IPS-NIHi7 (cell line): ENCODE data around the gene TMEM18.

ENCODE experiments used
- DNase-seq: peaks from one replicate; pipeline ENCODE4 v3.0.0; 2012; ENCODE audit warnings: mixed read lengths; ENCODE audit errors: extremely low spot score

TMEM18 gene

GRCh38 chr2:634636-635388 is 42.4 kb downstream of the TMEM18 start:
- no peak for DNase-seq

- no peak for DNase-seq
Measured at GRCh38 chr2:634041-634440, 43.2 kb downstream of the TMEM18 start.

GRCh38 chr2:633371-633770 is 43.8 kb downstream of the TMEM18 start:
- DNase-seq, result no peak

GRCh38 chr2:632471-632870 is 44.7 kb downstream of the TMEM18 start:
- DNase-seq, result no peak

- DNase-seq, result no peak
Measured at GRCh38 chr2:631741-632140, 45.5 kb downstream of the TMEM18 start.

GRCh38 chr2:630451-631320 is 46.5 kb downstream of the TMEM18 start:
- DNase-seq, result no peak

GRCh38 chr2:629961-630360 is 47.2 kb downstream of the TMEM18 start:
- no peak for DNase-seq

GRCh38 chr2:628651-629050 is 48.6 kb downstream of the TMEM18 start:
- no peak for DNase-seq

GRCh38 chr2:627926-628560 is 49.2 kb downstream of the TMEM18 start:
- DNase-seq, result no peak

- no peak for DNase-seq
Measured at GRCh38 chr2:627340-627709, 49.9 kb downstream of the TMEM18 start.

- no peak for DNase-seq
Measured at GRCh38 chr2:626491-627339, 50.5 kb downstream of the TMEM18 start.

- DNase-seq, result no peak
Measured at GRCh38 chr2:625415-626333, 51.5 kb downstream of the TMEM18 start.

- DNase-seq, result no peak
Measured at GRCh38 chr2:624551-625347, 52.5 kb downstream of the TMEM18 start.

- DNase-seq, result no peak
Measured at GRCh38 chr2:624096-624495, 53.1 kb downstream of the TMEM18 start.

- no peak for DNase-seq
Measured at GRCh38 chr2:623130-623922, 53.9 kb downstream of the TMEM18 start.

GRCh38 chr2:622357-622756 is 54.8 kb downstream of the TMEM18 start:
- DNase-seq, result no peak

GRCh38 chr2:621303-622099 is 55.7 kb downstream of the TMEM18 start:
- no peak for DNase-seq
